ELR (cell line): ENCODE results near the gene C1QTNF2.

Experiments used
- DNase-seq: peaks from one replicate; pipeline ENCODE4 v3.0.0-alpha.2; 2015; ENCODE audit warnings: low read depth

C1QTNF2 gene

GRCh38 chr5:160303690-160304089 is 66.7 kb downstream of the C1QTNF2 start:
- no peak for DNase-seq

GRCh38 chr5:160298189-160298588 is 72.2 kb downstream of the C1QTNF2 start:
- DNase-seq: no peak

DNA sequence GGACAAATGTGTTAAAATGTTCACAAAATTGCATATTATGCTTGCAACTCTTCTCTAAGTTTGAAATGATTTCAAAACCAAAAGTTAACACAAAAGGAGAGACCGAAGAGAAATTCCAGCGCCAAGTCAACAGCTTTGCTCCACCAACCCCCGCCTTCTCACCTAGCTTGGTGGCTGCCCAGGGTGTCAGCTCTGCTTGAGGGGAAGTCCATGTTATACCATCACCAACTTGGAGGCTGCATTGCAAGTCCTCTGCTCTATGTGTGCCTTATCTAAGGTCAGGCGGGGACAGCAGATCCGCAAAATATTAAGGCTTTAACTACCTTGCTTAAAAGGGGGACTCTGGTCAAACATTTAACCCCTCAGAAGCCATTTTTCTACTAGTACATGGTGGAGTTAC is 72.7 kb downstream of the C1QTNF2 start:
- DNase-seq: no peak
